ENCODE results near the gene C14orf132.

GRCh38 chr14:96109596-96110355 lies 70.6 kb downstream of the C14orf132 start:
- TF ChIP-seq CTCF (conservative IDR thresholded peaks at IDR 0.05 in 1 of 2, IDR thresholded peaks at IDR 0.05 in 1 of 2; ENCODE audit: low read depth in 1 of 2, low read length in 2 of 2) (no peak), EZH2 (IDR thresholded peaks at IDR 0.05; ENCODE audit: low read length, missing control alignments) (no peak)
